Astrocyte of the cerebellum (primary cell): Measurements from ENCODE around the gene TRPC1.
A peak's percentile ranks its signal among the peaks of the same experiment; 100 is the strongest.

Source experiments
- DNase-seq: peaks from one replicate; pipeline ENCODE4 v3.0.0-alpha.2; 2011; ENCODE audit warnings: low read depth
- H3K4me3 ChIP-seq: 2 replicates; pipeline ENCODE4 v1.5.1; 2011; ENCODE audit warnings: mild to moderate bottlenecking, low read depth, low read length, moderate library complexity
- CTCF ChIP-seq: IDR thresholded peaks from 2 replicates; pipeline ENCODE4 v1.5.1; 2012; ENCODE audit warnings: low read length, low read depth, moderate library complexity, mild to moderate bottlenecking; ENCODE audit errors: missing control alignments
- in situ Hi-C: cut with HindIII; loops from 2 replicates; pipeline ENCODE4 v1.10.0; 2017; ENCODE audit warnings: low sequenced_read_pairs

TRPC1 gene

GRCh38 chr3:142724682-142725356 lies 985 bp downstream of the TRPC1 start:
- H3K4me3 ChIP-seq, result peak overlapping the region; percentile 74
- in situ Hi-C loops, result loop anchor here (5.0 kb wide), 1 partner anchor 77 kb away; no protein-coding TSS in a partner anchor
- no peak for TF ChIP-seq CTCF
- DNase-seq, result no peak

GRCh38 chr3:142725357-142725739 lies 1.5 kb downstream of the TRPC1 start:
- H3K4me3 ChIP-seq, result peak overlapping the region; percentile 74
- no peak for DNase-seq
- in situ Hi-C loops, result no loop called here
- no peak for TF ChIP-seq CTCF

- in situ Hi-C loops, result no loop called here
- no peak overlapping the region for H3K4me3 ChIP-seq
- no peak for DNase-seq
- no peak for TF ChIP-seq CTCF
These were observed 2.2 kb downstream of the TRPC1 start for GRCh38 chr3:142726017-142726416.

- DNase-seq, result no peak
- H3K4me3 ChIP-seq, result no peak overlapping the region
- in situ Hi-C loops, result no loop called here
- TF ChIP-seq CTCF, result no peak
These were observed 8.2 kb downstream of the TRPC1 start for GRCh38 chr3:142732066-142732465.

- no peak for TF ChIP-seq CTCF
- in situ Hi-C loops, result no loop called here
- no peak overlapping the region for H3K4me3 ChIP-seq
- DNase-seq, result no peak
These were observed 11.0 kb downstream of the TRPC1 start for GRCh38 chr3:142734834-142735233.

- no peak overlapping the region for H3K4me3 ChIP-seq
- DNase-seq, result no peak
- in situ Hi-C loops, result no loop called here
- TF ChIP-seq CTCF, result no peak
These were observed 11.6 kb downstream of the TRPC1 start for GRCh38 chr3:142735462-142735861.
